Measurements from ENCODE around the gene SRCIN1. TPM values are rescaled to one million over a fixed set of nuclear protein-coding genes. Genes with fewer than 3 reads are reported as not detected.

Gene SRCIN1
- total RNA-seq, 1 experiment from 2014 or later: 16.7 TPM

DNA sequence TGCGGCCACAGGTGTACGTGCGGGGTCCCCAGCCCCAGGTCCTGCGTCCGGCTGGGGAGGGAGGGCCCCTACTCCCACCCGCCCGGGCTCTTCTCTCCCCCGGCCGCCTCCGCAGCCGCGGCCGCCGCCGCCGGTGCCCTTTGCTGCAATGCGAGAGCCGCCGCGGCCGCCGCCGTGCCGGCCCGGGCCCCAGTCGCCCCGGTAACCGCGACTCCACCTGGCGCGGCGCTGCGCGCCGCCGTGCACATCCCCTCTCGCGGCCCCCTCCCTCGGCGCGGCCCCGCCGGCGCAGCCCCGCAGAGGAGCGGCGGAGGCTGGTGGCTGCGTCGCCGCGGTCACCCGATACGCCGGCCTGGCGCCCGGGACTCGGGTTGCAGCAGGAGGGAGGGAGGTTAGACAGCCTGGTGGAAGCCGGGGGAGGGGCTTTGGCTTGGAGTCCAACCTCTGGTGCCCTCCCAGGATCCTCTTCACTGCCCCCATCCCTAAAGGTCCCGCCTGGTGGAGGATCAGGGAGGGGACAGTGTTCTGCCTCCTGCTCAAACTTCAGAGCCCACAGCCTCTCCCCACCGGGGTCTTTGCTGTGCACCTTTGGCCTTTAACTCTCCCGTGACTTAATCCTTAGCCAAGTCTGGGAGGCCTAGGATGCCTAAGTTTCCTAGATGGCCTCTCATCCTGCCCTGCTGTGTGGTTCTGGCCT is 32.9 kb downstream of the SRCIN1 start:
- Histone ChIP-seq H4K20me1 (ENCODE audit: insufficient read depth) (peaks cover 6% of the 10 kb centered on the region; the same call in 1 of the 2 replicates), H2AFZ (no peak overlapping the region), H3K4me2 (peak overlapping the region; percentile 69), H3K27ac (no peak overlapping the region), H3K27me3 (ENCODE audit: insufficient read depth, low read depth) (no peaks in the 10 kb centered on the region), H3K79me2 (ENCODE audit: low read depth) (no peaks in the 10 kb centered on the region), H3F3A (ENCODE audit: insufficient read depth, low read depth) (peaks cover 7% of the 10 kb centered on the region; the same call in 1 of the 2 replicates), H3K4me1 (replicated peaks; ENCODE audit: insufficient read depth) (peaks cover 11% of the 10 kb centered on the region), H3K9me3 (ENCODE audit: insufficient read depth, low read depth) (no peaks in the 10 kb centered on the region), H3K9me2 (ENCODE audit: insufficient read depth) (no peaks in the 10 kb centered on the region), H3K4me3 (peak overlapping the region; percentile 54; the same call in 1 of the 2 replicates), H3K36me3 (ENCODE audit: low read depth) (no peaks in the 10 kb centered on the region)
- intact Hi-C loops (cut with micrococcal nuclease; ENCODE audit: unreplicated experiment): loop anchor here (2.0 kb wide), 1 partner anchor 14 kb away; no protein-coding TSS in a partner anchor
- BruUV-seq (replicated peaks): no TSS peak
- DNase-seq: peak in 1 of 2 experiments; percentile 47
- TF ChIP-seq, protein P1, sequence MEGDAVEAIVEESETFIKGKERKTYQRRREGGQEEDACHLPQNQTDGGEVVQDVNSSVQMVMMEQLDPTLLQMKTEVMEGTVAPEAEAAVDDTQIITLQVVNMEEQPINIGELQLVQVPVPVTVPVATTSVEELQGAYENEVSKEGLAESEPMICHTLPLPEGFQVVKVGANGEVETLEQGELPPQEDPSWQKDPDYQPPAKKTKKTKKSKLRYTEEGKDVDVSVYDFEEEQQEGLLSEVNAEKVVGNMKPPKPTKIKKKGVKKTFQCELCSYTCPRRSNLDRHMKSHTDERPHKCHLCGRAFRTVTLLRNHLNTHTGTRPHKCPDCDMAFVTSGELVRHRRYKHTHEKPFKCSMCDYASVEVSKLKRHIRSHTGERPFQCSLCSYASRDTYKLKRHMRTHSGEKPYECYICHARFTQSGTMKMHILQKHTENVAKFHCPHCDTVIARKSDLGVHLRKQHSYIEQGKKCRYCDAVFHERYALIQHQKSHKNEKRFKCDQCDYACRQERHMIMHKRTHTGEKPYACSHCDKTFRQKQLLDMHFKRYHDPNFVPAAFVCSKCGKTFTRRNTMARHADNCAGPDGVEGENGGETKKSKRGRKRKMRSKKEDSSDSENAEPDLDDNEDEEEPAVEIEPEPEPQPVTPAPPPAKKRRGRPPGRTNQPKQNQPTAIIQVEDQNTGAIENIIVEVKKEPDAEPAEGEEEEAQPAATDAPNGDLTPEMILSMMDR (conservative IDR thresholded peaks at IDR 0.05): no peak
- no peak for TF ChIP-seq EZH2 (IDR thresholded peaks at IDR 0.05; ENCODE audit: low read depth)
- ChIA-PET POLR2A (ENCODE audit: unreplicated experiment) (no interaction called here), CTCF (no interaction called here)

DNA sequence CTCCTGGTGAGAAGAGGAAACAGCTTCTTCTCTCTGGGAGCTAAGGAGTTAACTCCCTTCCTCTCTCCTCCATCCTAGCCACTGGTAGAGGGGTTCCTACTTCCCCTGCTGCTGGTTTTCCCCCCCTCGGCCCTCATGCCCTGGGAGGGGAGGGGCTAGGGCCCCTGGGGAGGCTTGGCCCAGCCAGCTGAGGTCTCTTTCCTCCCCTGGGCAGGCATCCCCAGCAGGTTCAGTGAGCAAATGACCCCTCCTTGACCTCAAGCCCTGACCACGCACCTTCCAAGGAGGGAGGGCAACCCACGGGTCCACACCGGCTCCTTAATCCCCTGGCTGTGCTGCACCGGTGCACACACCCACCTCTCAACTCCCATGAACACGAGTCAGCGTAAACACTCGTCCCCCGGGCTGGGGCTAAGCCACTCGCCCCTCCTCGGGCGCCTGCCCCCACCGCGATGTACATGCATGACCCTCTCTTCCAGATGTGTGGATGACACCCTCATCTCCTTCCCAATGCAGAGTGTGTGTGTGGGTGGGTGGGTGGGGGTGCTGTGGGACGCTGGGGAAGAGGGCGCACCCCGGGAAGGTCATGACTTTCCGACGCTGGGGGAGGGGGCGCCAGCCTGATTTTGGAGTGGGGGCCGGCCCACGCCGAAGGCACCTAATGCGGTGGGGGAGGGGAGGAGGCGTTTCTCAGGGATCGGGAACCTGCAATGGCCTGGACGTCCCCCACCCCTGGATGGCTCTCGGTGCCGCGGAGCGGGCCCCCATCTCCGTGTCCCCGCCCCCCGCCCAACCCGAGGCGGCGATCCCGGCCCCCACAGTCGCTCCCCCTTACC is 33.7 kb downstream of the SRCIN1 start:
- CTCF ChIA-PET: no interaction called here
- no peaks in the 10 kb centered on the region for H3K36me3 ChIP-seq (ENCODE audit: low read depth)
- TF ChIP-seq EZH2 (IDR thresholded peaks at IDR 0.05; ENCODE audit: low read depth): no peak
- TF ChIP-seq, protein P1 (conservative IDR thresholded peaks at IDR 0.05): no peak
- intact Hi-C loops (cut with micrococcal nuclease; ENCODE audit: unreplicated experiment): loop anchor here (2.0 kb wide), 1 partner anchor 13 kb away; no protein-coding TSS in a partner anchor
- no peaks in the 10 kb centered on the region for H3K27me3 ChIP-seq (ENCODE audit: insufficient read depth, low read depth)
- H4K20me1 ChIP-seq (ENCODE audit: insufficient read depth): peaks cover 5% of the 10 kb centered on the region; the same call in 1 of the 2 replicates
- no peak for DNase-seq
- peak overlapping the region; percentile 69 for H3K4me2 ChIP-seq
- H3K4me3 ChIP-seq: peak overlapping the region; percentile 54; the same call in 1 of the 2 replicates
- H3K4me1 ChIP-seq (replicated peaks; ENCODE audit: insufficient read depth): peaks cover 11% of the 10 kb centered on the region
- no peaks in the 10 kb centered on the region for H3K9me2 ChIP-seq (ENCODE audit: insufficient read depth)
- no peaks in the 10 kb centered on the region for H3K79me2 ChIP-seq (ENCODE audit: low read depth)
- no peak overlapping the region for H2AFZ ChIP-seq
- no peaks in the 10 kb centered on the region for H3K9me3 ChIP-seq (ENCODE audit: insufficient read depth, low read depth)
- POLR2A ChIA-PET (ENCODE audit: unreplicated experiment): no interaction called here
- peaks cover 7% of the 10 kb centered on the region; the same call in 1 of the 2 replicates for H3F3A ChIP-seq (ENCODE audit: insufficient read depth, low read depth)
- BruUV-seq (replicated peaks): no TSS peak
- no peak overlapping the region for H3K27ac ChIP-seq

DNA sequence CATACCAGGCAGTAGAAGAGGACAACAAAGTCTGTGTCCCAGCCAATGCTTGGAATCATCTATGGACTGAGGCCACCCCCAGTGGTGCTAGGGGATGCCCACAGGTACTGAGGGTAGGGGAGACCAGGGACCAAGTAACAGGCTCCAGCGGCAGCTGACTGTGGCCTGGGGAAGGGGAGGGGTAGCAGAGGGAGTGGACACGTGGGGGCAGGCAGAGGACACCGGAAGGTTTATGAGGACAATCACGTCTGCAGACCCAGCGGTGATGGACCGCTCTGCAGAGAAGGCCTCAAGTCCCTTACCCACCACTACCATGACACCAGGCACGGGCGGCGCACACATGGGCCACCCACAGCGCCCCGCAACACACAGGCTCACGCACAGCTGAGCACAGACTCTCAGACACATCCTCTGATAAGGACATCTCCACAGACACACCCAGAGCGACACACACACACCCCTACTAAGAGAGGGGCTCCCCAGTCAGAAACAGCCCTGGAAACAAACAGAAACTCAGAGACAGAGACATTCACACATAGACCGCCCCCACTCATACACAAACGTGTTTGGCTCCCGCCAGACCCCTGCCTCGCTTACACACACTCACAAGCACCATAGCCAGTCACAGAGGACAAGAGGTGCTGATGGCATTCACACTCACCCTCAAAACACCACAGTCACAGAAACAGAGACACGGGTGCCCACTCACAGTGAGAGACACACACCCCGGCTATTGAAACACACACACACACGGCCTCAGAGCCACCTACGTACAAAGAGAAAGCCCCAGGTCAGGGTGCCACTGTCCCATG is 35.8 kb downstream of the SRCIN1 start:
- H3K27ac ChIP-seq: no peak overlapping the region
- intact Hi-C loops (cut with micrococcal nuclease; ENCODE audit: unreplicated experiment): no loop called here
- no peaks in the 10 kb centered on the region for H3K27me3 ChIP-seq (ENCODE audit: insufficient read depth, low read depth)

More for the DNA sequence above, 35.8 kb downstream of the SRCIN1 start:
- Histone ChIP-seq H3K9me3 (ENCODE audit: insufficient read depth, low read depth) (no peaks in the 10 kb centered on the region), H3F3A (ENCODE audit: insufficient read depth, low read depth) (peaks cover 12% of the 10 kb centered on the region; the same call in 1 of the 2 replicates), H3K9me2 (ENCODE audit: insufficient read depth) (no peaks in the 10 kb centered on the region), H2AFZ (no peak overlapping the region), H3K4me3 (no peak overlapping the region), H3K36me3 (ENCODE audit: low read depth) (no peaks in the 10 kb centered on the region), H3K4me1 (replicated peaks; ENCODE audit: insufficient read depth) (peaks cover 11% of the 10 kb centered on the region), H3K4me2 (no peak overlapping the region), H4K20me1 (ENCODE audit: insufficient read depth) (no peaks in the 10 kb centered on the region; the same call in 1 of the 2 replicates), H3K79me2 (ENCODE audit: low read depth) (no peaks in the 10 kb centered on the region)
- POLR2A ChIA-PET (ENCODE audit: unreplicated experiment): interaction anchor here (0.6 kb wide), 1 partner anchor 28 kb away, joined by 4 read pairs; no protein-coding TSS in a partner anchor
- CTCF ChIA-PET: no interaction called here
- no peak for DNase-seq
- TF ChIP-seq, protein P1 (conservative IDR thresholded peaks at IDR 0.05): no peak
- TF ChIP-seq EZH2 (IDR thresholded peaks at IDR 0.05; ENCODE audit: low read depth): no peak
- no TSS peak for BruUV-seq (replicated peaks)

Measured in PC-9 (cell line).